CD4-positive, alpha-beta T cell treated with Interleukin-6 for 4 hours (primary cell): ENCODE results near the gene CRYBB1.

Source experiments
- DNase-seq: peaks from one replicate; pipeline ENCODE4 v3.0.0-alpha.2; 2020; ENCODE audit warnings: mixed read lengths

Gene CRYBB1

DNA sequence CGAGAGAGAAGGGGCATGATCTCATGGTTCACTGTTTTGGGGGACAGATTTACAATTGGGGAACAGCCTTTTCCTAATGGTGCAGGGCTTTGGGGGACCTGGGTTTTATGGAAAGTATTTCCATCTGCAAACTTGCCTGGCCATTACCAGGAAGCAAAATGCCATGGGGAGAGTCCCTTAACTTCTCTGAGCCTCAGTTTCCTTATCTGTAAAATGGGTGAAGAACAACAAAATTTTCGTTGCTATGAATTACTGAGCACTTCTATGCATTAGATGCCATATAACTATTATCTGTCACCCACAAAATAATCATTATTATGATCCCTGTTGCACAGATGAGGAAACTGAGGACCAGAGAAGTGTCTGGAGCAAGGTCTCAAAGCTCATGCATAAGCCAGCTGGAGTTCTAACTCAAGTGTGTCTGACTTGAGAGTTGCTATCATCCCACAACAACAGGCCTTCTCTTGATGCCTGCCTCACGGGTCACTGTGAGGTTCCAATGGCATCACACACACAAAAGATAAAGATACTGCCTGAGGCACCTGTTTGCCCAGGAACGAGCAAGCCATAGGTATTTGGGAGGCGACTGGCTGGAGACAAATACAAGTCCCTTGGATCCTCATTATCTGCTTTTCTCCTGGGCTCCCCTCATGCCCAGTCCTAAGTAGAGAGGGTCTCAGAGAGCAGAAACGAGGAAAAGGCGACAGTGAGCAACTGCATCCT is 43.7 kb downstream of the CRYBB1 start:
- DNase-seq, result no peak

DNA sequence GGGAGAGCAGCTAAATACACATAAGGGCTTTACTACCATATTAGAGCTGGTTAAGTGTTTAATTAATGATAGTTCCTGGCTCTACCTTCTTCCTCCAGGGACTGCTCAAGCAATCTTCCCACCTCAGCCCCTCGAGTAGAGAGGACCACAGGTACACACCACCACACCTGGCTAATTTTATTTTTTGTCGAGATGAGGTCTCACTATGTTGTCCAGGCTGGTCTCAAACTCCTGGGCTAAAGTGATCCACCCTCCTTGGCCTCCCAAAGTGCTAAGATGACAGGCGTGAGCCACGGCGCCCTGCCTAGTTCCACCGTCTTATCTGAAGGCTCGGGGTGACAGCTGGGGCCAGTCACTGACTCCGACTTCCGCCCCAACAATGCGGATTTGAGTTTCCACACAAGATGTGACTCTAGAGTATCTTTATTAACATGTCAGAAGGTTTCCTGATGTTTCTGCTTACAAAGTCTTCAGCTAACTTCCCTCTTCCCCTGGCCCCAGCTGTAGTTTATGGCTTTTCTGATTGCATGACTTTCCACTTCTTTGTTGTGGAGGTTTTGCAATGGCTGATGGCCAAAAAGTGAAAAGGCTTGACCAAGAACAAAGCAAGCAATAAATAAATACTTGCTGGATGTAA is 44.7 kb downstream of the CRYBB1 start:
- DNase-seq, result peak; percentile 24

DNA sequence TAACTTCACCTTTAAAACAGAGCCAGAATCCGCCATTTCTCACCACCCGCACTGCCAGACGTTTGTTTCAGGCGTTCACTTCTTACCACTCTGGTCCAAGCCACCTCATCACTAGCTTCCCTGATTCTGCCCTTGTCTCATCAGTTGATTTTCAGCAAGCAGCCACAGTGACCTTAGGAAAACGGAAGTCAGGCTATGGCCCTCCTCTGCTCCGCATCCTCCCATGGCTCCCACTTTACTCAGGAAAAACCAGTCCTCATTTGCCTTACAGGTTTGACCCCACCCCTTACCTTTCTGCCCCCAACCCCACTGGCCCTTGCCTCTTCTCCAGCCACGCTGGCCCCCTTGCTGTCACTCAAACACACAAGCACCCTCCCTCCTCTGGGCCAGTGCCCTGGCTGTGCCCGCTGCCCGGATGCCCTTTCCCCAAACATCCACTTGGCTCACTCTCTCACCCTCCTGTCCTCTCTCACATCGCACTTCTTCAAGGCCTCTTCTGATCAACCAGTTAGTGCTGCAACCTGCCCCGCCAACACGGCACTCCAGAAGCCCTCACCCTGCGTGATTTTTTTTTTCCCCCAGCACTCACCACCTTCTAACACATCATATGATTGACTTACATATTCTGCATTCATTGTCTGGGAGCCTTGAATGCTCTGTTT is 46.8 kb downstream of the CRYBB1 start:
- DNase-seq, result no peak

DNA sequence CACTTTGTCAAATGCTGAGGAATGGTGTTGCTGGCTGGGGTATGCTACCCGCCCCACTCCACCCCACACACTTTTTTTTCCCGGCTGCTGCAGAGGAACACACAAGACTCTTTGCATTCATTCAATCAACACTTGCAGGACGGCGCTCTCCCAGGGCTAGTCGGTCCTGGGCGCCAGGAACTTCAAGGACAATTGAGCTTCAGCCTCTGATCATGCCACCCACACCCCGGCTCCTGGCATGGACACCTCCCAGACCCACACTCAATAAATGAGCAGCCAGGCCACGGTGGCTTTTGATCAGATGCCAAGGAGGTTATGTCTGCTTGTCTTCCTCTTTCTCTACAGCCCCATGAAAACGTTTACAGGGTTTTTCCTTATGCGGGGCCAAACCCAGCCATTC is 47.7 kb downstream of the CRYBB1 start:
- DNase-seq, result no peak

DNA sequence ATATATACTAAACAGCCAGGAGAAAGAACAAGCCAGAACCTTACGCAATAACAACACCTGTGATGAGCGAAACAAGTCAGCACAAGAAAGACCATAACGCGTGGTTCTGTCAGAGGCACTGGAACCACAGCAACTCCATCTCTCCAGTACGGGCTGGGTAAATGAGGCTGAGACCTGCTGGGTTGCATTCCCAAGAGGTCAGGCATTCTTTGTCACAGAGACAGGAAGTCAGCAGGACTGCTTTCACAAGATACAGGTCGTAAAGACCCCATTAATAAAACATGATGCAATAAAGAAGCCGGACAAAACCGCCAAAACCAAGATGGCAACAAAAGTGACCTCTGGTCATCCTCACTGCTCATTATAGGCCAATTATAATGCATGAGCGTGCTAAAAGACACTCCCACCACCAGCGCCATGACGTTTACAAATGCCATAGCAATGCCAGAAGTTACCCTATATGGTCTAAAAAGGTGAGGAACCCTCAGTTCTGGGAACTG is 49.6 kb downstream of the CRYBB1 start:
- no peak for DNase-seq

DNA sequence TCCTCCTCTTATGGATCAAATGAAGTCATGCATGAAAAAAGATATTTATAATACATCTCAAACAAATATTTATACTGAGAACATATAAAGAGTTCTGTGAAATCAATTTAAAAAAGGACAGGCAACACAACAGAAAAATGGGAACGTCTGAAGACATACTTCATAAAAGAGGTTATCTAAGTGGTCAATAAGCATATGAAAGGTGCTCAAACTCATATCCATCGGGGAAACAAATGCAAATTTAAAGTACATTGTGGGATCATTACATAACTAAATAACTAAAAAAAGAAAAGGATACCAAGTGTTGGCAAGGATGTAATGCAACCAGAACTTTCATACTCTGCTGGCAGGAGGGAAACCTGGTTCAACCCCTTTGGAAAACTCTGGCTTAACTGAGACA is 50.2 kb downstream of the CRYBB1 start:
- no peak for DNase-seq

DNA sequence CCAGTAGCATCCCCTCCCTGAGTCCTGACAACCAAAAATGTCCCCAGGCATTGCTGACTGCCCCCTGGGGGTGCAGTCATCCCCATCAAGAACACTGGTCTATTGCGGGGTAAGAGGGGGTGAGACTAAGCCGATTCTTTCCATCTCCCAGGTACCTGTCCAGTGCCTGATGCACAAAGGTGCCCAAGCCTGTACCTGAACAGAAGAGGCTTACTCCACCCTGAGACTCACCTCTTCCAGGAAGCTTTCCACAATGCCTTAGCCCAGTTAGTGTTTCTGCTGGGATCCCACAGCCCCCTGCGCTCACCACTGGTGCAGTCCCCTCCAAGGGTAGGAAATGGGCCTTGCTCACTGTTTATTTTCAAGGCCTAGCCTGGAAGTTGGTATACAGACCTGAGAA is 50.8 kb downstream of the CRYBB1 start:
- no peak for DNase-seq

DNA sequence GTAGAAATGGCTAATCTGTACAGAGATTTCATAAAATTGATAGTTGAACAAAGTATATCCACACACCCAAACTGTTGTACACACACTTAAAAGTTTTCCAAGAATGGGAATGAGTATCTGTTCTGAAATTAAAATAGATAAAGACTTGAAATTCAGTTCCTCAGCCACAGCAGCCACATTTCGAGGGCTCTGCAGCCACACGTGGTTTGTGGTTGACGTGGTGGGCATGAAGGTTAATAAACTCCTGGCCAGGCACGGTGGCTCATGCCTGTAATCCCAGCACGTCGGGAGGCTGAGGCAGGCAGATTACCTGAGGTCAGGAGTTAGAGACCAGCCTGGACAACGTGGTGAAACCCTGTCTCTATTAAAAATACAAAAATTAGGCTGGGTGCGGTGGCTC is 51.9 kb downstream of the CRYBB1 start:
- no peak for DNase-seq

DNA sequence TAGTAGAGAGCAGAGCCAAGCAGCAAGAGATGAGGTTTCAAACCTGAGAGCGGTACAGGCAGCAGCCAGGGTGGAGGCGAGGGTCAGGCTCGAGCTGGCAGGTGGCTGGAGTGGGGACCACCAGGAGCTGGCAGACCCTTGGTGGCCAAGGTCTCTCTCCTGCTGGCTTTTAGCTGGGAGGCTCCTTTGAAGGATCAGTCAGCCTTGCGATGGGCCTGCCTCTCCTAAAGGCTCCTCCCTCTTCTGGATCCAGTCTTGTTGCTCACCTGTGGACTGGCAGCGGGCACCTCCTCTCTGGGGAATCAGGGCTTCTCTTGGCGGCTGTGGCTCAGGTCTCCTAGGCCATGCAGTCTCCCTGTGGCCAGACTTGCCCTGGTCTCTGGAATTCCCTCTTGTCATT is 52.6 kb downstream of the CRYBB1 start:
- no peak for DNase-seq

DNA sequence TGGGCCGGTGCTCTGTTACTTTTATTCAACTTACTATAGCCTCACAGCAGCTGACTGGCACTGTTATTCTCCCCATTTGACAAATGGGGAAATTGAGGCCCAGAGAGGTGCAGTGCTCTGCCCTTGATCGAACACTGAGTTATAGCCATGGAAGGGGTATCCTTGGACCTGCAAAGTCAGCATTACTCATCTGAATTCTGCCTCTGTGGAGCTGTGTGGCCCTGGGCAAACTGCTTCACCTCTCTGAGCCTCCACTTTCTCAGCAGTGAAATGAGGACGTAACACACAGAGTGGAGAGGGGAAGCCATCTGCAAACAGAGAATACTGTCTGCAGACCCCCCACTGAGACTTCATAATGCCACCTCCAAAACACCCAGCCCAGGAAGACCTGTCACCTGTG is 53.2 kb downstream of the CRYBB1 start:
- DNase-seq, result no peak

DNA sequence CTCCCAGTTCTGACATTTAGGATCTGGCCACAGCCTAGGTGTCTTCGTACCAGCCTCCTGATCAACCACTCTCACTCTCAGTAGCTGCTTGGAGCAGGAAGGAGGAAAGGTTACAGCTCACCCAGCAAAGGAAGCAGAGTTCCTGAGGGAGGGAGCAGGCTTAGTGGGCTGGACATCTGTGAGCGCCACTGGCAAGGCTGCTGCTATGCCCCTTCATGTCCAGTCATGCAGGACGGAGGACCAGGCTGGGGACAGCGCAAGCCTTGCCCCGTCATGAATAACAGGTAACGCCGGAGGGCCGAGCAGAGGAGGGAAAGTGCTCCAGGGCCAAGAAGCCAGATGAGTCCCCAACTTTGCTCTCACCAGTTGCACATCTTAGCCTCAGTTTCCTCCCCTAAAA is 53.6 kb downstream of the CRYBB1 start:
- no peak for DNase-seq

DNA sequence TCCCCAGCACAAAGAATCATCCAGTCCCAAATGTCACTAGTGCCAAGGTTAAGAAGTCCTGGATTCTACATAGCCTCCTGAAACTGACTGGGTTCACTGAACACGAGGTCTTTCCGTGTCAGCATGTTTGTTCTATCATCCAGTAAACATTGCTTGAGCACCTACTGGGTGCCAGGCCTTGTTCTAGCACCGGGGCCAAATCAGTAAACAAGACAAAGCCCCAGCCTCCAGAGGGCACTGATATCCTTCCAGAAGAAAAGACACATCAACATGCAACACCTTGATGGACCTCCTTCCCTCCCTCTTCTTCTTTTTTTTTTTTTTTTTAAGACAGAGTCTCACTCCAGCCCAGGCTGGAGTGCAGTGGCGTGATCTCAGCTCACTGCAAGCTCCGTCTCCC is 54.8 kb downstream of the CRYBB1 start:
- DNase-seq, result peak; percentile 40

DNA sequence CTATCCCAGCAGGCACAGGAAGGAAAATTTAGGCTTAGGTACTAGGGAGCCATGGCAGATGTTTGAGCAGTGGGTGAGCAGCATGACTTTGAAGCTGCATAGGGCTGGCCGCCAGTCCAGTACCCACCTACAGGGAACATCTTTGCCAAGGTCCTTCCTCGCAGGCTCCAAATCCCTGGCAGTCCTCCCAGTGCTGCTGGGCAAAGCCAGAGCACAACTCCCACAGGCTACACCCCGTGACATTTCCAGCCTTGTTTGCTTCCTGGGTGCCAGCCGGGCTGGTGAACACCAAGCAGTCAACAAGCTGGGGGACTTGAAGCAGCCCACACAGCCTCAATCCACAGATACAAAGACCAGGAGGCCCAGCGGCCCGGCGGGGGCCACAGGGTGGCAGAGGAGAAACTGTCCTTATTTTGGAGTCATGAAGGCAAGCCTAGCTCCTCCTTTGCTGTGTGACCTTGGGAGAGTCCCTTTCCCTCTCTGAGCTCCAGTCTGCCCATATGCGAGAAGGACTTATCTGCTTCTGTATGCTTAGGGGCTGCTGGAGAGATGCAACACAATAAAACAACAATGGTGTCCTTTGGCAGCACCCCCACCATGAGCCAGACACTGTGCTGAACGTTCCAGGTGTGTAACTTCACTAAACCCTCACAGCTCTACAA is 55.9 kb downstream of the CRYBB1 start:
- DNase-seq, result no peak

DNA sequence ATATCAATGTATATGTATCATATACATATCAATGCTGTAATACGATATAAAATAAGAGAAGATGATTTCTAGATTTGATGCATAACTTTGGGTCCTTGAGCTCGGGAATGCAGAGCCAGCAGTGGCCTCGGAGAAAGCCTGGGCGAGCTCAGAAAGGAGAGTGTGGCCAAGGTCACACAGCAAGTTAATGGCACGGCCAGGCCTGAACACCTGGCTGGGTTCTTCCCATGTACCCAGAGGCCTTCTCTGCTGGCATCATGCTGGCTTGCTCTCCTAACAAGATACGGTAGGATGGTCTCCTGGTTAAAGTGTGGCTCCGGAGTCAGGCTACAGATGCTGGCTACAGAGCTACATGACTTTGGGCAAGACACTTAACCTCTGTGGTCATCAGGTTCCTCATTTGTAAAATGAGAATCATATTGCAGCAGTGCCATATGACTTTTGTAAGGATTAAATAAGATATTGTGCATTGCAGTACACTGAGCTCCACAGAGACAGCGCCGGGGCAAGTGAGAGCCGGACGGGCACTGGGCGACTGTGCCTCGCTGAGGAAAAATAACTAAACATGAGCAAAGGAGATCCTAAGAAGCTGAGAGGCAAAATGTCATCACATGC is 57.8 kb downstream of the CRYBB1 start:
- DNase-seq, result no peak

DNA sequence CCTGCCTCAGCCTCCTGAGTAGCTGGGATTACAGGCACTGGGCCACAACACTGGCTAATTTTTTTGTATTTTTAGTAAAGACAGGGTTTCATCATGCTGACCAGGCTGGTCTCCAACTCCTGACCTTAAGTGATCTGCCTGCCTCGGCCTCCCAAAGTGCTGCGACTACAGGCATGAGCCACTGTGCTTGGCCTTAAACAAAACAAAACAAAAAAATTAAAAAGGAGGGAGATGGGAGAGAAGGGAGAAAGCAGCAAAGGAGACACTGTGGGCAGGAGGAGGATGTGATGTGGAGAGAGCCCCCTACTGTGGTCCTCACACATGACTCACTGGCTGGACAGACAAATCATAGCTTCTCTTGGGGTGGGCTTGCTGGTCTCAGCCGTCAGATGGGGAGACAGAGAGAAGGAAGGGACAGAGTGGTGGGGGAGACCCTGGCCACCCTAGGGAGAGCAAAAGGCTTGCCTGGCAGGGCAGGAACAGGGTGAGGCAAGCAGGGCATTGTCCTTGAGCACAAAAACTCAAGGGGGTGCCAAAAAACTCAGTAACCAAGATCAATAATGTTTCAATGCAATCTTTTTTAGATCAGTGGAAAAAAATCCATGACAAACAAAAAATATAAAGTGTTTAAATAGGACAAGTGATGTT is 59.5 kb downstream of the CRYBB1 start:
- DNase-seq, result no peak

DNA sequence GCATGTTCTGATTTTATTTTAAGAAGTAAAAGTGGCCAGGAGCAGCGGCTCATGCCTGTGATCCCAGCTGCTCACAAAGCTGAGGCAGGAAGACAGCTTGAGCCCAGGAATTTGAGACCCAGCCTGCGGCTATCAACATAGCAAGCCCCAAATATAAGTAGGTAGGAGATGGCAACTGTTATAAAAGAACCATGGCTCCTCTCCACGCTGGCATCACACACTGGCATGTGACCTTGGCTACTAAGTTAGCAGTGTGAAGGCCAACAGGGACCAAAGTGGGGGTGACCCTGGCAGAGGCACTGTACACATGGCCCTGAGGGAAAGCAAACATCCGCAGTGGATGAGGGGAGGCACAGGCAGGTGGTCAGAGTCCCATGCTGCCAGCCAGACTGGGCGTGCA is 60.9 kb downstream of the CRYBB1 start:
- DNase-seq, result no peak

DNA sequence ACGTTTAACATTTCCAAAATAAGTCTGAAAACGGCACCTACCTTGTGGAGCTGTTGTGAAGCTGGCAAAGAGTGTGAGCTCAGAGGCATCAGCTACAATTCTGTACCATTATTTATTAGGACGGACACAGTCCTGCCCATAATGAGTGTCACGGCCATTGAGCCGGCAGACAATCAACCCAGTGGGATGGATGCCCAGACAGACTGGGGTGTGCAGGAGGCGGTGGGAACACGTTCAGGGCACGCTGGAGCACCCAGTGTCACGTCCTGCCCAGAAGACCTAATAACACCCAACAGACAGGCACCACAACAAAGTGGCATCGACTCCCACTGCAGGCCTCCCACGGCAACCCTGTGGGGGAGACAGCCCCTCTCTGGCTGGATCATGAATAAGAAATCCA is 62.3 kb downstream of the CRYBB1 start:
- no peak for DNase-seq

DNA sequence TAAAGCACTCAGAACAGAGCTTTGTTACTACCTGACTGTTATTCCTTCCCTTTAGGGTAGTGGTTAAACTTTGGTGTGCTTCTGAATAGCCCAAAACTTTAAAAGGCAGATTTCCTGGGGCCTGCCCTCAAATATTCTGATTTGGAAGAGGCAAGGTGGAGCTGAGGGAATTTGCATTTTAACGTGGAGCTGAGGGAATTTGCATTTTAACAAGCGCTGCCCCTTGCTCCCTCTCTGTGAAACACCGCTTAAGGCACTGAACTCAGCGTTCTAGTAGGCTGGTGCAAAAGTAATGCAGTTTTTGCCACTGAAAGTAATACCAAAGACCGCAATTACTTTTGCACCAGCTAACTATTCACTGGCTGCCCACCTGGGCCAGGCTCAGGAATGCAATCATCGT is 62.9 kb downstream of the CRYBB1 start:
- DNase-seq, result no peak

DNA sequence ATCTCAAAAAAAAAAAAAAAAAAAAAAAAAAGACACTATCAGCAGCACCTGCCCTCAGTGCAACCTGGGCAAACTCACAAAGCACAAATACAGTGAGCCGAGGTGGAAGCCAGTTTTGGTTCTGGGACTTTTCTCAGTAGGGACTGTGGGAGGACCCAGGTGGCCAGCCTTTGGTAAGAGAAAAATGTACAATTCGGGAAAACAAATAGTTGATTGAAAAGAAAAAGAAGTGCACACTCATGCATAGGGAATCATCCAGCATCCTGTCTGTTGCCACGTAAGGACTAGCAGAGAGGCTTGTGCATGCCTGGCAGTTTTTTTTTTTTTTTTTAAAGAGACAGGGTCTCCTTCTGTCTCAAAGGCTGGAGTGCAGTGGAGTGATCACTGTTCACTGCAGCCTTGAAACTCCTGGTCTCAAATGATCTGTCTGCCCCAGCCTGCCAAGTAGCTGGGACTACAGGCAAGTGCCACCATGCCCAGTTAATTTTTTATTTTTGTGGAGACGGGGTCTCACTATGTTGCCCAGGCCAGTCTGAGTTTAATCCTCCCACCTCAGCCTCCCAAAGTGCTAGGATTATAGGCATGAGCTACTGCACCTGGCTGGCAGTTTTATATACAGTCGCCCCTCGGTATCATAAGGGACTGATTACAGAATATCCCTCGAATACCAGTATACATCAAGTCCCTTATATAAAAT is 64.6 kb downstream of the CRYBB1 start:
- DNase-seq, result no peak

DNA sequence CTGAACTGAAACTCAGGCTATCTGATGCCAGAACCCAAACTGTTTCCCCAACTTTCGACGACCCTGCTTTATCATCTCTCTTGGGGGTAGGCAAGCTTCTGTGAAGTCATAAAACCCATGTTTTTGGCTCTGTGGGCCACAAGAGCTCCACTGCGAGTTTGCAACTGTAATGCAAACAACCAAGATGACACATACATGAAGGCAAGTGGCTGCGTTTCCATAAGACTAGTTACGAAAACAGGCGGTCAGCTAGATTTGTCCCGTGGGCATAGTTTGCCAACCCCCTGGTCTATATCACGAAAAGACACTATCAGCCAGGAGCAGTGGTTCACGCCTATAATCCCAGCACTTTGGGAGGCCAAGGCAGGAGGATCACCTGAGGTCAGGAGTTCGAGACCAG is 65.4 kb downstream of the CRYBB1 start:
- no peak for DNase-seq

DNA sequence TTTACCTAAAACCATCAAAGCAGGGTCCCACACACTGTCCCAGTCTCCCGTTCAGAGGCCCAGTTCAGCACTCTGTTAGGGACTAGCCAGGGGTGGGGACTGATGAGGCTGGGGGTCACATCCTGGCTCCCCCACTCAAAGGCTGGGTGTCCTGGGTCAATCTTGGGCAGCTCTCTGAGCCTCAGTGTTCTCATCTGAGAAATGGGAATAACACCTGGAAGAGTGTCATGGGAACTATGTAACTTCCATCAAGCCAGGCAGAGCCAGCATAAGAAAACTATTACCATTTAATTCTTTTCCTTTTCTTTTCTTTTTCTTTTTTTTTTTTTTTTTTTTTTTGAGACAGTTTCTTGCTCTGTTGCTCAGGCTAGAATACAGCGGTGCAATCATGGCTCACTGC is 66.3 kb downstream of the CRYBB1 start:
- DNase-seq, result no peak

DNA sequence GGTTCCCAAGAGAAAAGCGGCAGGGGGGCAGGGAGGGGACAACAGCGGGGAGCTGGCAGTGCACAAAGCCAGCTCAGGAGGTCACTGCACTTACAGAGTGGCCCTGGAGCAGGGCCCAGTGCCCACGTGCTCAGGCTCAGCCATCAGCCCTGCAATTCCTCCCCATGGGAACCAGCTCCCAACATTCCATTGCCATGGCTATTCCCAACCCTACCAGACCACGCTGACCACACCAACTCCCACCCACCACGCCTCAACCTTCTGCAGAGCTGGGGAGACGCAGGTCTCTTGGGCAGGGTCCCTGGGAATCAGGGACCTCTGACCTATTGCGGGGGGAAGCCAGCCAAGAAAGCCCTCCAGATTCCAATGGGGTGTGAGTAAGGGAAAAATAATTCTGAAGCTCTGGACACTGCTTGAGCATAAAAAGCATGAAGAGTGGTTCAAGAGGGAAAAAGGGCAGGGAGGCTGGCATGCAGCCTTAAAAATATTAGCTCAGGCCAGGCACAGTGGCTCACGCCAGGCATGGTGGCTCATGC is 67.3 kb downstream of the CRYBB1 start:
- no peak for DNase-seq
